GM12873 (cell line): ENCODE data around the gene SELENON.
A peak's percentile ranks its signal among the peaks of the same experiment; 100 is the strongest.

Experiments
- TF ChIP-seq, protein P1 (sequence below): IDR thresholded peaks from 2 replicates; pipeline ENCODE4 v1.5.1; 2012; ENCODE audit warnings: low read depth, mild to moderate bottlenecking, moderate library complexity, low read length, control low read depth; ENCODE audit not compliant: insufficient read depth; ENCODE audit errors: missing control alignments

SELENON gene, protein sequence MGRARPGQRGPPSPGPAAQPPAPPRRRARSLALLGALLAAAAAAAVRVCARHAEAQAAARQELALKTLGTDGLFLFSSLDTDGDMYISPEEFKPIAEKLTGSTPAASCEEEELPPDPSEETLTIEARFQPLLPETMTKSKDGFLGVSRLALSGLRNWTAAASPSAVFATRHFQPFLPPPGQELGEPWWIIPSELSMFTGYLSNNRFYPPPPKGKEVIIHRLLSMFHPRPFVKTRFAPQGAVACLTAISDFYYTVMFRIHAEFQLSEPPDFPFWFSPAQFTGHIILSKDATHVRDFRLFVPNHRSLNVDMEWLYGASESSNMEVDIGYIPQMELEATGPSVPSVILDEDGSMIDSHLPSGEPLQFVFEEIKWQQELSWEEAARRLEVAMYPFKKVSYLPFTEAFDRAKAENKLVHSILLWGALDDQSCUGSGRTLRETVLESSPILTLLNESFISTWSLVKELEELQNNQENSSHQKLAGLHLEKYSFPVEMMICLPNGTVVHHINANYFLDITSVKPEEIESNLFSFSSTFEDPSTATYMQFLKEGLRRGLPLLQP

DNA sequence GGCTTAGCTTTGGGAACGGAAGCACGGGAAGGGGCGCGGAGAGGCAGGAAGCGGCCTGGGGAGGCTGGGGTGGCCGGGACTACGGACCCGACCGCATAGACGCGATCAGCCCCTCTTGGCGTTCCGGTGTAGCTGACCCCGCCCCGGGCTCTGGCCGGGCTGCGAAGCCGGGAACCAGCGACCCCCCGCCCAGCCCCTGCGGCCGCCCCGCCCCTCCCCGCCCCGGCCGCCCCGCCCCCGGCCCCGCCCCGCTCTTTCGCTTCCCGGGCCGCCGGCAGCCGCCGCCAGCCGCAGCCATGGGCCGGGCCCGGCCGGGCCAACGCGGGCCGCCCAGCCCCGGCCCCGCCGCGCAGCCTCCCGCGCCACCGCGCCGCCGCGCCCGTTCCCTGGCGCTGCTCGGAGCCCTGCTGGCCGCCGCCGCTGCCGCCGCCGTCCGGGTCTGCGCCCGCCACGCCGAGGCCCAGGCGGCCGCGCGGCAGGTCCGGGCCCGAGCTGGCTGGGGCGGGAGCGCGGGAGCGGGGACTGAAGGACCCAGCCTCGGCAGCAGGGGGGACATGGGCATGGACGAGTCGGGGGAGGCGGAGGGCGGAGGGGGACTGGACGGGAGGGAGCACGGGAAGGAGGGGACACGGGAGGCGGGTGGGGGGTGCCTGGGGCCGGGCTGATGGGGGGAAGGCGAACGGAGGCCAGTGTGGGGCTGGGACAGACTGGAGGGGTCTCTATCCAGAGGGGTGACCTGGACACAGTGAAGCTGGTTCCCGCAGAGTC lies at the start of gene SELENON:
SELENON (plus strand) TSS at position 259 of the 768 bp plus-strand sequence; CDS start at position 297, 38 bp downstream.
- TF ChIP-seq, protein P1, sequence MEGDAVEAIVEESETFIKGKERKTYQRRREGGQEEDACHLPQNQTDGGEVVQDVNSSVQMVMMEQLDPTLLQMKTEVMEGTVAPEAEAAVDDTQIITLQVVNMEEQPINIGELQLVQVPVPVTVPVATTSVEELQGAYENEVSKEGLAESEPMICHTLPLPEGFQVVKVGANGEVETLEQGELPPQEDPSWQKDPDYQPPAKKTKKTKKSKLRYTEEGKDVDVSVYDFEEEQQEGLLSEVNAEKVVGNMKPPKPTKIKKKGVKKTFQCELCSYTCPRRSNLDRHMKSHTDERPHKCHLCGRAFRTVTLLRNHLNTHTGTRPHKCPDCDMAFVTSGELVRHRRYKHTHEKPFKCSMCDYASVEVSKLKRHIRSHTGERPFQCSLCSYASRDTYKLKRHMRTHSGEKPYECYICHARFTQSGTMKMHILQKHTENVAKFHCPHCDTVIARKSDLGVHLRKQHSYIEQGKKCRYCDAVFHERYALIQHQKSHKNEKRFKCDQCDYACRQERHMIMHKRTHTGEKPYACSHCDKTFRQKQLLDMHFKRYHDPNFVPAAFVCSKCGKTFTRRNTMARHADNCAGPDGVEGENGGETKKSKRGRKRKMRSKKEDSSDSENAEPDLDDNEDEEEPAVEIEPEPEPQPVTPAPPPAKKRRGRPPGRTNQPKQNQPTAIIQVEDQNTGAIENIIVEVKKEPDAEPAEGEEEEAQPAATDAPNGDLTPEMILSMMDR: no peak

DNA sequence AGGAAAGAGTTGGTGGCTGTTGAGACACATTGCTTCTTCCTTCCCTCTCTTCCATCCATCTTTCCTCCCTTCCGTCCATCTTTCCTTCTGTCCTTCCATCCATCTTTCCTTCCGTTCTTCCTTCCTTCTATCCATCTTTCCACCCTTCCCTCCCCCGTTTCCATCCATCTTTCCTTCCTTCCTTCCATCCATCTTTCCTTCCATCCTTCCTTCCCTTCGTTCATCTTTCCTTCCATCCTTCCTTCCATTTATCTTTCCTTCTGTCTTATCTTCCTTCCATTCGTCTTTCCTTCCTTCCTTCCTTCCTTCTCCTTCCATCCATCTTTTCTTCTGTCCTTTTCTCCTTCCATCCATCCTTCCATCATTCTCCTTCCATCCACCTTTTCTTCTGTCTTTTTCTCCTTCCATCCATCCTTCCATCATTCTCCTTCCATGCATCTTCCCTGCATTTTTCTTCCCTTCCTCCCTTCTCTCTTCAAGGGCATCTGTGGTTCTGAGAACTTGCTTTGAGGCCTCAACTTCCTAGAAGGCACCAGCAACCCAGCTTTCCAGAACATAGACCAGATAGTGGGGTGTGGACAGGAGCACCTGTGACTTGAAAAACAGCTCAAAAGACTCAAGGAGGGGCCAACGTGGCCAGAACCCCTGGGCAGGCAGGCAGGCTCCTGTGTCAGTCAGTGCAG lies 48.9 kb upstream of the SELENON start:
- TF ChIP-seq, protein P1: no peak

DNA sequence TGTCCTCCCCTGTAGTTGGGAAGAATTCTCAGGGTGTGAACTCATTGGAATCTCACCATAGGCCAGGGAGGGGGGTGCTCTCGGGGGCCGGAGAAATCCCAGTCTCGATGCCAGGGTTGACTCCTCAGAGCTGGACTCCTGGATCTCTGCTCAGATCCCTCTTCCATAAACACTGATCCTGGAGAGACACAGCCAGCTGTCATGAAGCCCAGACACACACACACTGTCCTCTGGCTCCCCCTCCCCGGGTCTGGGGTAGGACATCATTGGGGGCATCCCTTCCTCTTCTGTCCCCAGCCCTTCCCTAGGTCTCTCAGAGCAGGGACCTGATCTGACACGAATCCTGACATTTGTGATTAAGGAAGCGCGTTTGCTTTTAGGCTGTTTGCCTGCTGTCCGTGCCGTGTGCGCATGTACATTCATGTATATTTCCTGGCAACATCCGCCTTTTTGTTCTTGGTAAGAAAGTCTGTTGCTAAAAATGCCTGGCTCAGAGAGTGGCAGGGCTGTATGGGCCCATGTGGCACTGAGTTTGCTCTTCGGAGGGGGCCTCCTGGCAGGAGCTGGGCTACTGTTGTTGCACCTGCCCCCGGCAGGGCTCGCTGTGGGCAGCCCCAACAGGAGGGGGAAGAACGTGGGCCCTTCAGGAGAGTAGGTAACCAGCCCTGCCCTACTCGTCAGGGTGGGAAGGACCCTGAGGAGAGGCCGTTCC lies 45.4 kb upstream of the SELENON start:
- TF ChIP-seq, protein P1: peak; percentile 14

DNA sequence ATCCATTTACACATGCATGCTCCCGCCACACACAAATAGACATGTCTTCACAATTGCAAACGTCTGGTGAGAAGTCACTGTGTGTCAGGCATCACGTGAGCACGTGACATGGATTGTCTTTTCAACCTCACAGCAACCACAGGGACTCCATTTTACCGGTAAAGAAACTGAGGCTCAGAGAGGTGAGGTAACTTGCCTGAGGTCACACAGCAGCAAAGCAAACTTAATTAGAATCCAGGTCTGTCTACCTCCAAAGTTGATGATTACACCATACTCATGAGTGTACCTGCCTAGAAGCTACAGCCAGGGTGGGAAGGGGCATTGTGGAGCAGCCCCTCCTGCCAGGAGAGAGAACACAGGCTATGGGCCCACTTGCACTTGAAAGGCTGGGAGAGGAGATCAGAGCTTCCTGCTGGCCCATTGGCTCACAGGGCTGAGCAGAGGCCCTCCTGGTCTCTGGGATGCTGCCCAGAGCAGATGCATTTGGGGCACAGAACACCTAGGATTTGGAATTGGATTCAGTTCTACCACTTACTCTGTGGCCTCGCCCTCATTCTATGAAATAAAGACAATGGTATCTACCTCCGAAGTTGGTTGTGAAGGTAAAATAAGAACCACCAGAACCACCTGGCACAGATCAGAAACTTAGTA lies 44.4 kb upstream of the SELENON start:
- TF ChIP-seq, protein P1: no peak

DNA sequence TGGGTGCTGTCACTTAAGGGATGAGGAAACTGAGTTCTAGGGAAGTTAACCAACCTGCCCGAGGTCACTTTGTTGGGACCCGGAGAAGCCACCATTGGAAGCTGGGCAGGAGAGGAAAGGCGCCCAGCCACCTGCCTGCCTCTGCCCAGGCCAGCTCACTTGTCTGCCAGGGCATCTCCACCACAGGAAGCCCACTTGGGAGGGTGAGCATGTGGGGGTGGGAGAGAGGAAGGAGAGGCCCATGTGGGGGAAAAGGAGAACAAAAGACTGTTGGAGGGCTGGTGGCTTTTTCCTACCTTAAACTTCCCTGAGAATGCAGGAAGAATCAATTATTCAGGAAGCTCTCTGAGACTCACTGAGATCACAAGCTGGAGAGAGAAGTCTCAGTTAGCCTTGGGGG lies 43.8 kb upstream of the SELENON start:
- TF ChIP-seq, protein P1: no peak

DNA sequence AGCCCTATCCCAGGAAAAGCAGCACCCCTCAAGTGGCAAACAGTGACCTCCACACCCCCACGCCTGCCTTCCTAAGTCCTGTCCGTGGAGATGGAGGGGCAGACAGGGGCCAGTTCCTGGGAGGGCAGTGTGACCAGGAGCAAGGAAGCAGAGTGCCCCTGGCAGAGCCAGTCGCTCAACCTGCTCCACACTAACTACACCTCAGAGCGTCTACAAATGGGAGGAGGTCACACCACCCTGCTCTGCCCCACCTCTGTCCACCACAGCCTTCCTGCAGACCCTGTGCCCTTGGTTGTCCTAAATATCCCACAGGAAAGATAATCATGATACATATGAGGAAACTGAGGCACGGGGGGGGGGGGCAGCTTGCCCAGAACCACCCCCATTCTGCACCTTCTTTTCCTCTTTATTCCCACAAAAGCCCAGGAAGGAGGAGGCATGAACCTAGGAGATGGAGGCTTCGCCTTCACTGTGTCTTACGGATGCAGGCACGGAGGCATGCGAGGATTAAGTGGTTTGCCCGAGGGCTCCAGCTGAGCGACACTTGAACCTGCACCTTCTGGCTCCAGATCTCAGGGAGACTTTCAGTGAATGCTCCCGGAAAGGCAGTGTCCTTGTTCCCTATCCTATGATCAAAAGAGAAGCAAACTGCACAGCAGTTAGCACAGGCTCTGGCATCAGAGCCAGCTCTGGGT lies 42.7 kb upstream of the SELENON start:
- TF ChIP-seq, protein P1: no peak
